SK-N-SH (cell line): ENCODE data around the gene CPED1.

Experiments
- CTCF ChIP-seq: fragments of 200-600 bp; sonication (generic); IDR thresholded peaks from 2 replicates; pipeline ENCODE4 v1.6.1; 2017; ENCODE audit warnings: antibody characterized with exemption, mild to moderate bottlenecking, moderate library complexity
- FOXJ3 ChIP-seq: sonication (generic); formaldehyde crosslinking; IDR thresholded peaks from 2 replicates; pipeline ENCODE4 v1.5.1; 2020; ENCODE audit warnings: mild to moderate bottlenecking, missing genetic modification reagents
- GABPA ChIP-seq: IDR thresholded peaks from 2 replicates; pipeline ENCODE4 v1.4.0; 2012; ENCODE audit warnings: low read depth, mild to moderate bottlenecking
- MAX ChIP-seq: IDR thresholded peaks from 2 replicates; pipeline ENCODE4 v1.4.0; 2012; ENCODE audit warnings: low read depth
- MEF2A ChIP-seq: IDR thresholded peaks from 2 replicates; pipeline ENCODE4 v1.4.0; 2012; ENCODE audit warnings: low read depth, borderline replicate concordance
- MXI1 ChIP-seq: IDR thresholded peaks from 2 replicates; pipeline ENCODE4 v1.6.1; 2012; ENCODE audit warnings: mild to moderate bottlenecking, low read depth, low read length, improper control_type of control experiment
- POLR2AphosphoS5 ChIP-seq: IDR thresholded peaks from 2 replicates; pipeline ENCODE4 v1.6.1; 2012; ENCODE audit warnings: low read depth, low read length
- REST ChIP-seq: IDR thresholded peaks from 2 replicates; pipeline ENCODE4 v1.6.1; 2012; ENCODE audit warnings: mild to moderate bottlenecking, low read depth, low read length, moderate library complexity
- SIN3A ChIP-seq: IDR thresholded peaks from 2 replicates; pipeline ENCODE4 v1.6.1; 2012; ENCODE audit warnings: low read depth, mild to moderate bottlenecking, low read length, moderate library complexity, borderline replicate concordance
- TAF1 ChIP-seq: IDR thresholded peaks from 2 replicates; pipeline ENCODE4 v1.6.1; 2012; ENCODE audit warnings: low read depth, mild to moderate bottlenecking, low read length, moderate library complexity, borderline replicate concordance
- USF2 ChIP-seq: fragments of 150-350 bp; IDR thresholded peaks from 2 replicates; pipeline ENCODE4 v1.6.1; 2017; ENCODE audit warnings: antibody characterized with exemption, low read length, low read depth, borderline replicate concordance
- YY1 ChIP-seq: IDR thresholded peaks from 2 replicates; pipeline ENCODE4 v1.4.0; 2012; ENCODE audit warnings: low read depth, mild to moderate bottlenecking

- TF ChIP-seq SIN3A (no peak), MEF2A (no peak), GABPA (no peak), CTCF (no peak), POLR2AphosphoS5 (no peak), REST (no peak), MAX (no peak), FOXJ3 (no peak), USF2 (no peak), MXI1 (no peak), TAF1 (no peak), YY1 (no peak)
Measured at GRCh38 chr7:121237601-121238000, 249.1 kb downstream of the CPED1 start.
